Right ventricle myocardium superior (tissue), 1 donor: ENCODE measurements around the gene CLVS2. TPM values are rescaled to one million over a fixed set of nuclear protein-coding genes. Genes with fewer than 3 reads are reported as not detected.

Source experiments
- ATAC-seq: fragments of 200-7000 bp; cut with Tn5 transposase; one replicate; pipeline ENCODE4 v1.9.1; 2020; ENCODE audit warnings: mild to moderate bottlenecking; ENCODE audit not compliant: poor library complexity
- DNase-seq: peaks from one replicate; pipeline ENCODE4 v3.0.0-alpha.2; 2020
- intact Hi-C: fragments of 100-400 bp; cut with DNase I; formaldehyde crosslinking; loops from one replicate; pipeline ENCODE4 v1.11.2; 2022
- total RNA-seq: library from RNA; stranded (reverse); fragmentation: NEBNext Ultra II Directional; extraction: Animal tissue kit (Norgen Biotek cat#: 25700); gene quantifications from one replicate; pipeline ENCODE4 v1.2.1, GENCODE V29; 2021
- donor health status: DM: no; HTN: yes; CAD: no; lungs with severe emphysema.

The CLVS2 gene
- total RNA-seq, 1 donor from 2014 or later = 0.11 TPM

GRCh38 chr6:123017104-123017682 lies 21.2 kb downstream of the CLVS2 start:
- intact Hi-C loops = no loop called here
- DNase-seq (no peak), ATAC-seq (no peak)

DNA sequence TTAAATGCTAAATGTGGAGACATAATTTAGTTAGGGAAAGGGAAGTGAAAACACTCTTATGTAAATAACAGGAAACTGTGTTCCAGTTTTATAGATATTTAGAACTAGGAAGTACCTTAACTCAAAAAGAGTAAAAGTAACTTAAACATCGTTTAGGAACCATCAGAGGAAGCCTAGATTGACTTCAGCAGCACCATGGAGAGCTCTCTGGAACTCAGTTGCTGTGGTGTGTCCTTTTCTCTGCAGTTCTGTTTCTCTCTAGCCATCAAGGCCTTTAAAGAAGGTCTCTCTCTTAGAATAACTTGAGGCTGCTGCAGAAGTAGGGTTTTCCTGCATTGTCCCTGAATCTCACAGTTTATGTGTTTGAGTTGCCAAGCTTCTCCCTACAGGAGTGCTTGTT lies 26.9 kb downstream of the CLVS2 start:
- ATAC-seq (no peak), DNase-seq (no peak)
- intact Hi-C loops = no loop called here

GRCh38 chr6:123024976-123025375 lies 28.9 kb downstream of the CLVS2 start:
- intact Hi-C loops = no loop called here
- ATAC-seq (no peak), DNase-seq (no peak)

GRCh38 chr6:123027408-123027807 lies 31.4 kb downstream of the CLVS2 start:
- no peak for DNase-seq
- intact Hi-C loops = no loop called here
- no peak for ATAC-seq

DNA sequence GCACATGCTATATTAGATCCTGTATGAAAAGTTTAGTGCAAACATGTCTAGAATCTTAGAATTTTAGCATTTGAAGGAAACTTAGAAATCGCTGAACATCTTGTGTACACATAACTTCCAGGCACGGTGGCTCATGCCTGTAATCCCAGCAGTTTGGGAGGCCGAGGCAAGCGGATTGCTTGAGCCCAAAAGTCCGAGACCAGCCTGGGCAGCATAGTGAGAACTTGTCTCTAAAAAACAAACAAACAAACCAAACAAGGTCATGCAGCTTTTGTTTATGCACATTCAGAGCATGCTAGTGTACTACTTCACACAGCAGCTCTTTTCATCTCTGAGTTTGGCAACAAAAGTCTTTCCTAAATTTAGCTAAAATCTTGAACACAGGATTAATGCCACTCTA lies 32.2 kb downstream of the CLVS2 start:
- no peak for DNase-seq
- intact Hi-C loops = no loop called here
- no peak for ATAC-seq

DNA sequence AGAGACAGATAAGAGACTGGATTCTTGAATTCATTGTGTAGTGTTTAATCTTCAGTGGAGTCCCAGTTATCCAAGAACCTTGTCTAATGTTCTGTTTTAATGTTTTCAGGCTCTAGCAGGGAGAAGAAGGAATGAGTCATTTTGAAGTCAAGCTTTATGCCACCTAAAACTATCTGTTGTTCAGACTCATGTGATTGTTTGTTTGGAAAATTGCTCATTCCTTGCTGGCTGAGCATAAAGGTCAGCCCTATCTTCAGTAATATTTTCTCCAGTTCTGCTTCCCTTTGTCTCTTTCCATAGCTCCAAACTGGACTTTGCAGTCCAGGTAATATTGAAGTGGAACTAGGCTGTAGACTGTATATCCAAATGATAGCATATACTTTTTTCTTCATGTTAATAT lies 34.2 kb downstream of the CLVS2 start:
- DNase-seq (no peak), ATAC-seq (no peak)
- intact Hi-C loops = no loop called here

DNA sequence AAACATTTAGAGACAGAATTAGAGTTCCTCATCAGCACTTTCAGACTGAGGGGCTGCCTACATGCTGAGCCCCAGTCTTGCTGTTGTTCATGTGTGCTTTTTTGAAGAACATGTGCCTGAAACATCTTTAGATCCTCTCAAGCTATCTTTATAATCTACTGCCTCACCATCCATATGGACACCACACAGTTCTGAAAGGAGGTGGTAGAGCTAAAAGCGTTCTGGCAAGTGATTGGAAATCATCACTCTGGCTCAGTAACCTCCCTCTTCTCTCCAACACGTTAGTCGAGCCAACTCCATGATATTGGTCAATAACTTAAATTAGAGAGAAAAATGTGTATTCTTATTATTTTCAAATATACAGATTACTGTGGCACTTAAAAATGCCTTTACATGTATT lies 40.6 kb downstream of the CLVS2 start:
- ATAC-seq = no peak
- DNase-seq = no peak
- intact Hi-C loops = no loop called here

DNA sequence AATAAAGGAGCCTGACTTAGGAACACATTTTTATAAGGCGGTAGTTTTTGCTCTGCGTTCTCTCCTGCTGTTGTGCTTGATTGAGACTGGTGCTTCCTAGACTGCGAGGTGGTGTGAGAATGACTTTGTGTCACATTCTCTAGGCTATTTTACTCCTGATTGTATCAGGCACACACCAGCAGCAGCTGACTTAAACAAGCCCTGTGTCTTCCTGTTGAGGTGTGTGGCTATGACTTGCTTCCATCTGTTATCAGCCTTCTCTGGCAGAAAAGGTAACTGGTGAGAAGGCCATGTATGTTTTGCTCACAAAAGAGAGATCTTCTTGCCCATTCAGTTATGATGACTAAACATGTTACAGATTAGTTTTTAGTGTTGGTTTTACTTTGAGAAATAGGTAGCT lies 43.4 kb downstream of the CLVS2 start:
- no peak for DNase-seq
- intact Hi-C loops = no loop called here
- no peak for ATAC-seq

DNA sequence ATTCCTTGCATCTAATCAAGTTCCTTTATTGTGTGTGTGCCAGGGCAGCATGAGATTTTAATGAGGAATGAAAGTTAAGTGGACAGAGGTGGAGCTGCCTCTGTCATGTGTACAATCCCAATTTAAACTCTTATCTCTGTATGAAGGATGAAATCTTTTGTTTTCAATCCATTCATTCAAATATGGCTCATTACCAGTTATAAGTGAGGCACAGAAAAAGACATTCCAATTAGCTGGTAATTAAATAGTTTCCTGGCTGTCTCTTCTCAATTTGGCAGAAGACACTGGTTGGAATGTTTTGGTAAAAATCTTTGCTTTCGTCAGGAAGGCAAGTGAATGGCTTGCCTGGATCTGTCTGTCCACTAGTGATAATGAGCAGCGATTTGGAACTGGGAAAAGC lies 46.4 kb downstream of the CLVS2 start:
- no peak for ATAC-seq
- intact Hi-C loops = no loop called here
- no peak for DNase-seq

DNA sequence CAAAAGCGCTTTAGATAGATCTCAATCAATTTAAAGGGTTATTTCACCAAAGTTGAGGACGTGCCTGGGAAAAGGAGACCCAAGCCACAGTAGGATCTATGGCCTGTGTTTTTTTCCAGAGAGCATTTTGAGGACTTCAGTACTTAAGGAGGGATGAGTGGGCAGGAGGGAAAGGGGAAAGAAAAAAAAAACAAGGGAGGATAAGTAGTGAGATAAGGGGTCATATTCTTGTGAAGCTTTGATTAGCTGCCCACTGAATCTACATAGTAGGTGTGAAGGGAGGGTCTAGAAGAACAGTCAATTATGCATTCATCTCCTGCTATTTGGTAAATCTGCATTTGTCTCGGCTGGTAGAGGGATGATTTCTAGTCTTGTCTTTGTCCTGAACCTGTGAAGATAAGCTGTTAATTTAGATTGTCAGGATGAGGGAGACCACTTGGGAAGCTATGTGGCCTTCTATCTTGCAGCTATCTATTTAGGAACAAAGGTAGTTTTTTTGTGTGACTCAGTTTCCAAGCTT lies 48.4 kb downstream of the CLVS2 start:
- DNase-seq = no peak
- intact Hi-C loops = no loop called here
- ATAC-seq = no peak

GRCh38 chr6:123053602-123054225 lies 57.7 kb downstream of the CLVS2 start:
- intact Hi-C loops = no loop called here
- DNase-seq = no peak
- ATAC-seq = no peak

DNA sequence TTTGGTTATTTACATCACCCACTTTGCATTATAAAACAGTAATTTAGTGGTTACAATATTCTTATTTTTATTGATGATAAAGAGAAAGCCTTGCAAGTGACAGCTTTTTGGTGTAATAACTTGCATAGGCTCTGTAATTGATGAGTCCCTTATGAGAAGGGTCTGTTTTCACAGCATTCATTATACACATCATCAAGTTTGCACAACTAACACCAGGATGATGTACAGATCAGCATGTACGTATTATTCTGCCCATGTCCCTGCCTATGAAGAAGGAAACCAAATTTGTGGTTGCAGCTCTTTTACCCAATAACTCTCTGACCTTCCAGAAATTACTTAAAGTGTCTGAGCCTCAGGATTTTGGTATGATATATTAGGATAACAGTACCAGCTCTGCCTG lies 59.2 kb downstream of the CLVS2 start:
- intact Hi-C loops = no loop called here
- ATAC-seq (no peak), DNase-seq (no peak)

DNA sequence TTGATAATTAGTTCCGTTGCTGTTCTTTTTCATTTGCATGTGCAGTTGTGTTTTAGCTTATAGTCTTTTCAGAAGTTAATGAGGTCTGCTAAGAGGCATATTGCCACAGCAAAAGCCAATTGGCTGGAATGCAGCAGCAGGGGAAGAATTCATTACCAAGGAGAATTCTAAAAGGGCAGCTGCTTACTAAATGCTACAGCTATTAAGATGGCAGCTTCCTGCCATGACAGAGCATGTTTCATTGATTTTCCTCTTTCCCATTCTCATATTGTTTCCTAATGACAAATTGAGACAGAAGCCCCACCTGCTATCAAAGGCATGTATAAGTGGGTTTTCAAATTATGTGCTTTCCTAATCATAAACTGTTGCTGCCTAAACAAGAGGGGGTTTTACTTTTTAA lies 66.6 kb downstream of the CLVS2 start:
- ATAC-seq = no peak
- no peak for DNase-seq
- intact Hi-C loops = no loop called here

GRCh38 chr6:123064038-123064437 lies 68.0 kb downstream of the CLVS2 start:
- no peak for ATAC-seq
- no peak for DNase-seq
- intact Hi-C loops = no loop called here

GRCh38 chr6:123074616-123075015 lies 78.6 kb downstream of the CLVS2 start:
- intact Hi-C loops = no loop called here
- no peak for DNase-seq
- no peak for ATAC-seq

- DNase-seq (no peak), ATAC-seq (no peak)
- intact Hi-C loops = no loop called here
Observed at GRCh38 chr6:123085403-123085802, 89.4 kb downstream of the CLVS2 start.

DNA sequence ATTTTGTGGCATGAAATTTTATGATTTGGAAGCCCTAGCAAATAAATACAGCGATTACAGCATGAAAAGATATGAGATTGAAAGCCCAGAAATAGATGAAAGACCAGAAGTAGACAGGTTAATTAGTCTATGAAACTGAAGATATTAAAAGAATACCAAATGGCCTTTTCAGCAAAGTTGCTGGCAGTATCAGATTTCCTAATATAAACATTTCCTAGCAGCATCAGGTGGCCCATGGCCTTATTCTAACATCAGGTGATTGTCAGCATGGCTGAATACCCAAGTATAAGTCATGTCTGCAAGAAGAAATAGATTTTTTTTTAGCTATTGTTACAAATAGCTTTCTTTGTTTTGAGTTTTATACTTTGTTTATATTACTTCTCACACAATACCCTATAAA lies 93.2 kb downstream of the CLVS2 start:
- intact Hi-C loops = no loop called here
- DNase-seq = no peak
- ATAC-seq = no peak

GRCh38 chr6:123091091-123091895 lies 95.3 kb downstream of the CLVS2 start:
- no peak for DNase-seq
- intact Hi-C loops = no loop called here
- ATAC-seq = no peak

- intact Hi-C loops = no loop called here
- ATAC-seq = no peak
- DNase-seq = no peak
Observed at GRCh38 chr6:123091896-123092271, 95.8 kb downstream of the CLVS2 start.

- DNase-seq (no peak), ATAC-seq (no peak)
- intact Hi-C loops = no loop called here
Observed at GRCh38 chr6:123094795-123095194, 98.8 kb downstream of the CLVS2 start.
